Hepatocyte (in vitro differentiated cells): ENCODE results near the gene CMTR1.

Source experiments
- CTCF ChIP-seq: fragments of 200-600 bp; sonication (generic); IDR thresholded peaks from 2 replicates; pipeline ENCODE4 v1.5.1; 2016; ENCODE audit warnings: antibody characterized with exemption, mild to moderate bottlenecking; ENCODE audit not compliant: poor library complexity
- EZH2 ChIP-seq: fragments of 200-600 bp; sonication (generic); IDR thresholded peaks from 2 replicates; pipeline ENCODE4 v1.6.1; 2016; ENCODE audit warnings: antibody characterized with exemption, mild to moderate bottlenecking, borderline replicate concordance

DNA sequence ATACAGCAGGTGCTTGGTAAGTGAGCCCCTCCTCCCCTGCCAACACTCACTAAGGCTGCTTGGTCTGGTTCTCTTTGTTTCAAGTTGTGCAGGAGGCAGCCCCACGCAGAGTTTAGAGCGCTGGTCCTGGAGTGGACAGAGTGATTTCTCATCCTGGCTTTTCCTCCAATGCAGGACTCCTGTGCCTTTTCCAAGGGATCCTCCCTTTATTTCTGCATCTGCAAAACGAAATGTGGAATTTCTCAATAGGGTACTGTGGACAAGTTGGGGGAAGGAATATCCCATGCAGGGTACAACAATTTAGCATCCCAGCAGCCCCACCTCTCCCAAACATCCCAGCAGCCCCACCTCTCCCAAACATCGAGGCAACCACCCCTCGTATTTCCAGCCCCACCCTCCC lies 97.3 kb downstream of the CMTR1 start:
- no peak for TF ChIP-seq EZH2
- TF ChIP-seq CTCF = no peak
